Stimulated activated CD4-positive, alpha-beta T cell treated with anti-CD3 and anti-CD28 coated beads, Interleukin-15, amount 100 ng/mL, for 48 hours (primary cell): ENCODE data around the gene TEX28.
"Not testable (repeated sequence)": the region's sequence is repeated elsewhere in the genome, so short reads cannot be mapped to it uniquely, and the experiment has no call there.

Experiments
- DNase-seq, 2 donors: peaks; one replicate each; pipeline ENCODE4 v3.0.0-alpha.2; 2020; ENCODE audit warnings: low read depth in 2 of 2

Gene TEX28

DNA sequence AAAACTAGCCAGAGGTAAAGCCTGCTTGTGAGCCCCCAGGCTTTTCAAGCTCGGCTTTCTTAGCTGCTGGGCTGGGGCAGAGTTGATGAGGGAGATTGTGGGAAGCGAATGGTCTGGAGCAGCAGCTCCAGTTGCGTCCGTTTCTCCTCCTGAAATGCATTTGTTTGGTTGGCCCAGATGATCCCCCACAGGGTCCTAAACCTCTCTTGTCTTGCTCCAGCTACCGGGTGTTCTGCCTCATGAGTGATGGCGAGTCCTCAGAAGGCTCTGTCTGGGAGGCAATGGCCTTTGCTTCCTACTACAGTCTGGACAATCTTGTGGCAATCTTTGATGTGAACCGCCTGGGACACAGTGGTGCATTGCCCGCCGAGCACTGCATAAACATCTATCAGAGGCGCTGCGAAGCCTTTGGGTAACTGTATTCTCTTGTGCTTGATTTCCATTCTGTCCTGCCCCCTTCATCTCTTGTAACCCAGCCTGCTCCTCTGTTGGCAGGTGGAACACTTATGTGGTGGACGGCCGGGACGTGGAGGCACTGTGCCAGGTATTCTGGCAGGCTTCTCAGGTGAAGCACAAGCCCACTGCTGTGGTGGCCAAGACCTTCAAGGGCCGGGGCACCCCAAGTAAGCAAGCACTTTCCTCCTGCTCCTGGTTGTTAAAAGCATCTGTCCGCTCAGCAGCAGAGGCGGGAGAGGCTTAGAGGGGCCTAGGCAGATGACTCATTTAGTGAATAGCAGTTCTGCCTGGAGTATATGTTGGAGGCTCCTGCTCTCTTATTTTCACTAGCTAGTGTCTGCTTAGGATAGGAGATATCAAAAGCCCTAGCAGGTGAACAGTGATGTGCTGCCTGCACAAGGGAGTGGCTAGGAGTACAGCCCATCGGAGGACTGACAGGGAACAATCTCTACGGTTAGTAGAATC, 16.0 kb upstream of the TEX28 start:
- no peak for DNase-seq

DNA sequence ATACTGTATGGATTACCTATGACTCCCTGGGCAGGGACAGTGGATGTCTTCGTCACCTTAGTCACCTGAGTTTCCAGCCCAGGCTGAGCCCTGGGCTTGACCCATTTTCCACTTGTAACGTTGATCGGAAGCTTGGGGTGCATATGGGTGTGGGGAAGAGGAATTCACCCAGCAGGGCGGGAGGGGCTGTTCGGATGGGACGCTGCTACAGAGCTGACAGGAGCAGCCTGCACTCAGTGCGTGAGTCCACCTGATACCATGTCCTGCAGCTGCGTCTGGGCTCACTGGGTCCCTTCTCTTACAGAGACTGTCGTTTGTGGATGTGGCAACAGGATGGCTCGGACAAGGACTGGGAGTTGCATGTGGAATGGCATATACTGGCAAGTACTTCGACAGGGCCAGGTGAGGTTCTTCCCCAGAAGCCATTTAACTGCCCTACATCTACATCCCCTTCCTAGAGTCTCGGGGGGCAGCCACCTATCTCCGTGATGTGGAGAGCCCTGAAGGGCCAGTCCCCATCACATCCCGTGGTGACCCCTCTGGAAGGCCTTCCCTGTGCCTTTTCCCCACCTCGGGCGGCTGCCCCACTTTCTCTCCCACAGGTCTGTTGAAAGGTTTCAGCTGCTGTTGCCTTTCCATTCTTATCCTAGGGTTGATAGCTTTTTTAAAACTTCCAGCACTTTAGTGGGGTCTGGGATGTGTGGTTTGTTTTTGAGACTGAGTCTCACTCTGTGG, 14.3 kb upstream of the TEX28 start:
- no peak for DNase-seq

GRCh38 chrX:154308108-154308946, 13.4 kb upstream of the TEX28 start:
- DNase-seq, result peak; percentile 51 to 82

DNA sequence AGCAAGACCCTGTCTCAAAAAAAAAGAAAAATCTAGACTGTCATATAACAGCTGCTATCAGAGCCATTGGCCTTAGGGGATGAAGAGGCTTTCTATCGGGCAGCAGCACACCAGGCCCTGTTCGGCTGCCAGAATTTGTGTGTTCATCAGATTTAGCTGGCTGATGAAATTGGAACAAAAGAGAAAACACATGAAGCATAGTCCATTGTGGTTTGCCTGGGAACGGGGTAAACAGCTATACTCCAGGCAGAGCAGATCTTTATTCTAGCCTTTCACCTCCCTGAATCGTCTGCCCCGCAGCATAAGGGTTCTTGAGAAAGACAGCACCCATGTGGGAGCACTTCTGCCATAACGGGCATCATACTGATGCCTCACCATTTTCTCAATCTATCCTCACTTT, 12.3 kb upstream of the TEX28 start:
- no peak for DNase-seq

- no peak for DNase-seq
These were observed 10.7 kb upstream of the TEX28 start for GRCh38 chrX:154305541-154306205.

GRCh38 chrX:154304846-154305245, 9.9 kb upstream of the TEX28 start:
- no peak for DNase-seq

DNA sequence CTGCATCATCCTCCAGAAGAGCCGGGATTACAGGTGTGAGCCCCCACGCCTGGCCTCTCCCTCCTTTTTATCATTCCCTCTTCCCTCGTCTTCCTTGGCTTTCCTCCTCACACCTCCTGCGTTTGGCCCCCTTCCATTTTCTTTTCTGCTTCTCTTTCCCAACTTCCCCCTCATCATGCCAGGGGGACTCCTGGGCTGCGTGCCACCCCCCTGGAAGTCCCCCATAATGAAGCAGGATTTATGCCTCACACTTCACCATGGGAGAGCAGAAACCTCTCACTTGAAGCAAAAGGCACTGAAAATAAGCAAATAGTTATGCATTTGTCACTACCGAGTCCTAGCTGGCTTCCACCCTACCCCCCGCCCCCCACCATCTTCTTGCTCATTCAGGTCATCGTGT, 8.6 kb upstream of the TEX28 start:
- DNase-seq, result no peak

DNA sequence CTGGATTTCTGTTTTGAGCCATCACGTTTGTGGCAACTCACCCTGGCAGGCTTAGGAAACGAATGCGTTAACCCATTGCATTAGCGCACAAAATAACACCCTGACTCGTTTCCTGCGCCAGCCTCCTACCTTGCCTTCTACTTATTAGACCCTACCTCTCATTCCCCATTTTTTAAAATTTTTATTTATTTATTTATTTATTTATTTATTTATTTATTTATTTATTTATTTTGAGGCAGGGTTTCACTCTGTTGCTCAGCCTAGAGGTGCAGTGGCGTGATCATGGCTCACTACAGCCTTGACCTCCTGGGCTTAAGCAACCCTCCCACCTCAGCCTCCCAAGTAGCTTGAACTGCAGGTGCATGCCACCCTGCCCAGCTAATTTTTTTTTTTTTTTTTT, 8.1 kb upstream of the TEX28 start:
- DNase-seq, result not testable (repeated sequence)

DNA sequence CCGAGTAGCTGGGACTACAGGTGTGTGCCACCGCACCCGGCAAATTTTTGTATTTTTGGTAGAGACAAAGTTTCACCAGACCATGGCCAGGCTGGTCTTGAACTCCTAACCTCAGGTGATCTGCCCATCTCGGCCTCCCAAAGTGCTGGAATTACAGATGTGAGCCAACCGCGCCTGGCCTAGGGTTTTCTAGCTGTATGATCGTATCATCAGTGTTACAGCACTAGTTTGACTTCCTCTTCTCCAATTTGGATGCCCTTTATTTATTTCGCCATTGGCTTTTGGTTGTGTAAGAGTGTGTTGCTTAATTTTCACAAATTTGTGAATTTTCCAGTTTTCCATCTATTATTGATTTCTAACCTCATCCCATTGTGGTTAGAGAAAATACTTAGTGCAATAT, 5.9 kb upstream of the TEX28 start:
- no peak for DNase-seq

- no peak for DNase-seq
These were observed 3.4 kb upstream of the TEX28 start for GRCh38 chrX:154298312-154298711.

- no peak for DNase-seq
These were observed 1.8 kb upstream of the TEX28 start for GRCh38 chrX:154296731-154297130.

GRCh38 chrX:154295664-154296310, 863 bp upstream of the TEX28 start, which contains the start of gene TKTL1:
TKTL1 (plus strand) TSS chrX:154295795; CDS start chrX:154295860, 65 bp downstream.
- no peak for DNase-seq

DNA sequence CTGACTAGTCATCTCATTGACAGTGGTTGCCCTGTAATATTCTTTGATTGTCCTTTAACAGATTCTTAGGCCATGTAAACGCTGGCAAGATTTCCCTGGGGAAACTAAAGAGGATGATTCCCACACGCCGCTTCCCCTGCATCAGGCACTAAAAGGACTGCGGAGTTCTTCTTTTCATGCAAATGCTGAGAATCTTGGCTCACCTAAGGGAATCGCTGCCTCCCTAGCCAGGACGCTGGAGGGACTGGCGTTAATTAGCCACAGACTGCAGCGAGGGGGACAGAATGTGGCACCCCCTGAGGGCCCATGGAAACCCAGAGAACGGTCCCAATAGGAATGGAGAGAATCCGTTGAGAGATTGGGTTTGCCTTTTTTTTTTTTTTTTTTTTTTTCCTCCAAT, 8.5 kb downstream of the TEX28 start:
- not testable (repeated sequence) for DNase-seq

DNA sequence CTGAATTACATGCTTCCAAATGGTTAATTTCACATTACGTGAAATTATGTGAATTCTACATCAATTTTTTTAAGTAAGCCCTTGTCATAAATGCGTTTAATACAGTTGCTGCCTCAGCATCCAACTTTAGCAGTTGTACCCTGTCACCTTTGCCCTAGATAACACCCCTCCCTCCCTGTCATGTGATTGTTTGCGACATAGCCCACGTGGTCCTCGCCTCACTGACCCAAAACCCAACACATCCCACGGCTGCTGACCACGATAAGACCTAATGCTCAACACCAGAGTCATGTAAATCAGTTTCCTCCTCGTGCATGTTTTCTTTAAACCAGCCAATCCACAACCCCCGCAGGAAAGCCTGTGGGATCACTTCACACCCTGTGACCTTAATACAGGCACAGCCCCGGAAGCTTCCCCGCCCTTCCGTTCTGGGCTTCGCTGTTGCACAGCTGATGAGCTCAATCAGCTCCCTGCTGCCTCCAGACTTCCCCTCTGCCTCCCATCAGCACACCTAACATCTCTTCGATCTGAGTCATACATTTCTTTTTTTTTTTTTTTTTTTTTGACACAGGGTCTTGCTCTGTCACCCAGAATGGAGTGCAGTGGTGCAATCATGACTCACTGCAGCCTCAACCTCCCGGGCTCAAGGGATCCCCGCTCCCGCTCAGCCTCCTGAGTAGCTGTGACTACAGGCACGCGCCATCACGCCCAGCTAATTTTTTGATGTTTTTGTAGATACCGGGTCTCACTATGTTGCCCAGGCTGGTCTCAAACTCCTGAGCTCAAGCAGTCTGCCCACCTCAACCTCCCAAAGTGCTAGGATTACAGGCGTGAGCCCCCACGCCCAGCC, 10.2 kb downstream of the TEX28 start:
- not testable (repeated sequence) for DNase-seq

DNA sequence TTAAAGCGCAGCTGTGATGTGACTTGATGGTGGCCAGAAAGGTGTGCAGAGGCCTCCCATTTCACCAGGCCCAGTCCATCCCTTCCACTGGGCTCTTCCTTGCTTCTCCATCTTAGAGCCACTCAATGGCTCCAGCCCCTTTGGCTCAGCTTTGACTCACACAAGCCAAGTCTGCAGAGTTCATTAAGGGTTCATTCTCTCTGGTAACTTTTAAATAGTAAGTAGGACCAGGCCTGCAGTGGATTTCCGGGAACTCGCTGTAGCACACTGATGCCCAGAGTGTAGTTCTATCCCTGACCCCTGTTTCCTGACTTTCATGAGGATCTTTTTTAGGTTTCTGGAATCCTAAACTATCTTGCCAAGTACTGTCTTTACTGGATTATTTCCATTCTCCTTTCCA, 25.7 kb downstream of the TEX28 start:
- DNase-seq, result not testable (repeated sequence)

GRCh38 chrX:154263072-154263471, 31.9 kb downstream of the TEX28 start:
- DNase-seq, result not testable (repeated sequence)

- DNase-seq, result not testable (repeated sequence)
These were observed 36.2 kb downstream of the TEX28 start for GRCh38 chrX:154258711-154259110.

GRCh38 chrX:154257282-154257681, 37.6 kb downstream of the TEX28 start, which contains the start of gene OPN1MW3:
OPN1MW3 (plus strand) TSS chrX:154257582; CDS start chrX:154257620, 38 bp downstream.
- not testable (repeated sequence) for DNase-seq

- not testable (repeated sequence) for DNase-seq
These were observed 46.8 kb downstream of the TEX28 start for GRCh38 chrX:154248076-154248475.
